GM18526 (cell line): ENCODE data around the gene SLC35E1.
A peak's percentile ranks its signal among the peaks of the same experiment; 100 is the strongest.

ENCODE experiments used
- POLR2A ChIP-seq: IDR thresholded peaks from 3 replicates; pipeline ENCODE4 v1.6.1; 2011; ENCODE audit not compliant: insufficient read length; ENCODE audit errors: extremely low read depth

The SLC35E1 gene

DNA sequence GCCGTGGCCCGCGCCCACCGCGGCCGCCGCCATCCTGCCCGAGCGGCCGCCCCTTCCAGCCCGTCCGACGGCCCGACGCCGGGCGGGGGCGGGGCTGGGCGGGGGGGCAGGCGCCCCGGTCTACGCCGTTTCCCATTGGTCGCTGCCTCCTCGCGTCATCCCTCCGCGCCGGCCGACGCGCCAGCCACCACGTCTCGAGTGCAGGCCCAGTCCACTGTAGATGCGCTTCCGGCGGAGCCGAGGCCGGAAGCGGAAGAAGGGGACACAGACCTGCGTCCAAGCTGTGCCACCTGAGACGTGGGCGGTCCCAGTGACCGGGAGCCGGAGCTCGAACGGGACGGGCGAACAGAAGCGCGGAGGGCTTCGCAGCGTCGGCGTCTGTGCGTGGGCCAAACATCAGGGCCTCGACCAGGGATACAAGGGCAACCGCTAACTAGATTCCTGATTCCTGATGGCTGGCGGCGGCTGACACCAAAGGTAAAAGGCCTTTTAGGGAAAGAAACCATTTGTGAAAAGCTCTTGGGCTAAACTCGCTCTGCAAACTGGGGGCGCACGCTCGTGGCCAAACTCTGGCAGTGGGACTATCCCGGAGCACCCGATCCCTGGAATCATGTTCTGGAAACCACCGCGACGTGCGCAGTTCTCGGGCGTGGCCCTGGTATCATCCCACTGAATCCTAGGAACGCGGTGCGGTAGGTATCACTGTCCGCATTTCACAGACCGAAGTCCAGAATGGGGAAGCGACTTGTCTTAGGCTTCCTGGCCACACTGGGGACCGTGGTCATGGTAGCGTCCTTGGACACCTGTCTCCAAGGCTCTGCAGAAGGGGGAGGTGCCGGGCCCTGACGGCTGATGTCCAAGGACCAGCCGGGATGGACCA, at the start of gene SLC35E1:
Gene SLC35E1, minus strand, starts transcription at position 84 of the 880 bp plus-strand sequence. Its CDS starts 51 bp downstream, at position 33.
- peak; percentile 88 for TF ChIP-seq POLR2A

DNA sequence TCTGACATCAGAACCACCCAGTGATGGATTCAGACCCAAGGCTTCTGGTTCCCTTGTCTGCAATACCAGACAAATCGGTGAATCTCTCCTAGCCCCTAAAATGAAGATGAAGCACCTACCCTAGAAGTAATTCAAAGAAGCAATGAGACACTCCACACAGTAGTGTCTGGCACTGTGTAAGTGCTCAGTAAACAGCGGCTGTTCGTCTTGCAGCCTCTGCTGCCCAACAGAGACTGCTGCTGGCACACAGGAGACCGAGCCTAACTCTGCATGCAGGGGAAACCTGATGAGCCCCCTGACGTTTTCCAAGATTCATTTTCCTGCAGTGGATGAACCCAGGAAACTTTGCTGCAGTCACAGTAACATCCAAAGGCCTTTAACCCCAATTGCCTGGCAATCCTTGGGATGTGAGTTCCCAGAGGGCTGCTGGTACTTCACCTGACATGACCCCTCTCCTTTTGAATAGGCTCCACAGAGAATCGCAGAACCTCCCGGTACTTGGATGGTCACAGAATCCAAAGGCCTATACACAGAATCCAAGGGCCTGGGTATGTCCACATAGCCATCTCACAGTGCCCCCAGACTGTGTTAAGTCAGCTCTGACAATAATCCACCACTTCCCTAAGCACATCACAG, 49.1 kb upstream of the SLC35E1 start:
- TF ChIP-seq POLR2A: no peak

DNA sequence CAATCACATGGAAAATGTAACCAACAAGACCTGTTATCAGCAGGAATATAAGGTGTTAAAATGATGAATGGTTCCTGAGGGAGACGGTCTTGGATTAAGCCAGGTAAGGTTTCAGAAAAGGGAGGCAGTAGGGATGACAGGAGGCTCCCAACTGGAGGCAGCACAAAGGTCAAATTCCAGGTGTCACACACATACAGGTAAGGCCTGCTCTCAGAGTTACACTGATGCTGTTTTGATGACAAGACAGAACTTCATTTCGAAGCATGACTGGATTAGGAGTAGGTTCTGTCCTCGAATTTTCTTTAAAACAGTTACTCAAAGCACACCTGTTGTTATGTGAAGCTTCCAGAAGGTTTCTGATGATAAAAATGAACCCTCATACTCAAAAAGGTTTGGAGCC, 48.4 kb upstream of the SLC35E1 start:
- no peak for TF ChIP-seq POLR2A

DNA sequence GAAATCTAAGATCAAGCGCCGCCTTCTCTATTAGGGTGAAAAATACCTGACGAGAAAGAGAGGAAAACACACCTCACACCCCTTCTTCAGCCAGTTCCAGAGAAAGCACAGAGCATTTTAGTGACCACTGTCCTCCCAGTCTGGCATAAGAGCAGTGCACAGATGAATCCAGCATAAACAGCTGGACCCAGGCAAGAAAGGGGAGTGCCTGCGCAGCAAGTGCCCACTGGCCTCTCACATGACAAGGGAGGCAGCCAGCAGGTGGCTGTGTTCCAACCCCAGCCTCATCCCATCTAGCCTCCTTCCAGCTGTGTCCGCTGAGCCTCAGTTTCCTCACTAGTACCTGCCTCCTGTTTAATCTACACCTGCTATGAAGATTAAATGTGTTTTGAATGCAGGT, 47.8 kb upstream of the SLC35E1 start:
- TF ChIP-seq POLR2A: no peak

DNA sequence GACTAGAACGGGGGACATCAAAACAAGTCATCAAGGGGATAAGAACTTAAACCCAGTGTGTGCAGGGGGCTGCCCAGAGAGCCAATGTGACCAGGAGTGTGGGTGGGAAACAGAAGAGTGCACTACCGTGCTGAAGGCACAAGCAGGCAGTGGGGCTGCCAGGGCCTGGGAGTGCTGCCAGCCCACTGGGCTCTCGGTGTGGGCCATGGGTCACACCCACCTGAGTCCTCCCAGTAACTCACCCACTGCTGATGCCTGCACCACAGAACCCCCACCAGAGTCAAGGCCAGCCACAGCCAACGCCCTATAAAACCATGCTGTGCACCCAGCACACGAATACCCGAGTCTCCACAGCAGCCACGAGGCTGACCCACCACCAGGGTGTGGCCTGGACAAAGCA, 47.2 kb upstream of the SLC35E1 start:
- no peak for TF ChIP-seq POLR2A

DNA sequence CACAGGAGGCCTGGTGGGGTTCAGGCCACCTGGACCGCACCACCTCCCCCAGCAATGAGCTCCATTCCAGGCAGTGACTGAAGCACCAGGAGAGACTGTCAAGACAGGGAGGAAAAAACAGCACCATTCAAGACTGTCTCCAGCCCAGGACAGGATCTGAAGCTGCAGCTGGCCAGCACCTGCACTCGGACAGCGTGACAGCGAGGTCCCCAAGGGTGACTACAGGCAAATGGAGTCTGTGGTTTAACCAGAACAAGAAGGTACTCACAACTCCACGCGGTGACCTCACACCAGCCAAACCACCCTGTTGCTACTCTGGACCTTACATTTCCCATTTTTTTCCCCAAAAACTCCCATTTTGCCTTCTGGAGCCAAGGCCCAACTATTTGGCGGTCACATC, 46.0 kb upstream of the SLC35E1 start:
- TF ChIP-seq POLR2A: no peak

DNA sequence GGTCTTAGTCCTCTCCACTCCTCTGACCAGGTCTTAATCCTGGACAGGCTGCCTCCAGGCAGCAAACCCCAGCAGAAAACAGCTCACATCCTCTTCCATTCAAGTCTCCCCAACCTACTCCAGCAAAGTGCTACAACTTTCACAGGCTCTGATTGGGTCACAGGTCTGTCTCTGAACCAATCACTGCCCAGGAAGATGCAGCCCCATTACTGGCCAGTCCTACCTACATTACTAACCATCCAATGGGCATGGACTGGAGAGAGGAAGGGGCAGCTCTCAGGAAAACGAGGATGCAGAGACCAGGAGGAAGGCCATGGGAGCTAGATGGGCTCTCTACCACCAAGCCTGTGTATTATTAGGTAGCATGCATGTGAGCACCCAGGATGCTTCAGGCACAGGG, 43.6 kb upstream of the SLC35E1 start:
- TF ChIP-seq POLR2A: no peak

DNA sequence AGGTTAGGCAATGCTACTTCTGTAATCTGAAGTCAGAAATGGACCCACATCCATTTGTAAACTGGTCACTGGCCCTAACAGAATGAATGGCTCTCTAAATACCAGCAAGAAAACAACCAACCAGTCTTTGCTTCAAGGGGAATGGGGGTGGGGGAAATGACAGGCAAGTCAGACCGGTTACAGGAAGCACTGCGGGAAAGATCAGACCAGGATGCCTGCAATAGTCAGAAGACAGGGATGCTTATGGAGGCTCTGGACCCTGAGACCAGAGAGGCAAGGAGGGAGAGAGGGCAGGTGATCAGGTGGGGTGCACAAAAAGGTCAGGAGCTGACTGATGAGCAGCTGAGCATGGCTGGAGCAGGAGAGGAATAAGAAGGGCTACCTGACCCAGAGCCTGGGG, 42.7 kb upstream of the SLC35E1 start:
- no peak for TF ChIP-seq POLR2A

DNA sequence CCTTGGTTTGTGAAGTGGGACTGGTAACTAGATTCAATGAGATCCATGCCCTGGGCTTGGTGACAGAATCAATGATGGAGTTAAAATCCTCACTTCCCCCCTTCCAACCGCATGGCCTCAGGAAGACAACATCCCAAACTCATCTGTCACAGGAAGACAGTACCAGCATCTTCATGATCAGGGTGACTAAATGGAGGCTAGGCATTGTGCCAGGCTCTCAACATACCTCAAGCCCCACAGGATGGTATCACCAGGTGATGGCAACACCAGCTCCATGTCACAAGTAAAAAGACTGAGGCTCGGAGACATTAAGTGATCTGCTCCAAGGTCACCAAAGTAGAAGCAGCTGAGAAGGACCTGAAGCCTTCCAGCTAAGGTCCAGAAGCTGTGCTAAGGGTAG, 41.6 kb upstream of the SLC35E1 start:
- TF ChIP-seq POLR2A: no peak

DNA sequence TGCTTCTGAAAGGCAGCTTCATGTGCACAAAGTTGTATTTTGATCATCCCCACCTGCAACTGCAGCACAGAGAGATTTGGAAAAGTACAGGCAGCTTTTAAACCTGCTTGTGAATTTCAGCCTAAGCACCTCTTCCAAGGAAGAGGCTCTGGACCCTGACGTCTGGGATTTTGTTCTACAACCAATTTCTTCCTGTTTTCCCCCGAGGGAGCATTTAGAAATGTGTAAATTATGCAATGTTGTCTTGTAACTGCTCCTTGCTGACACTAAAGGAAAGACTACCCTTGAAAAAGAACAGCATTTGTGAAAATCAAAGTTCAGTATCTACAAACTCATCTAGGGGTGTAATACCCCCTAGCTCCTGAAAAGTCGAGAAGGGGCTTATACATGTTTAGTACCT, 40.4 kb upstream of the SLC35E1 start:
- no peak for TF ChIP-seq POLR2A

DNA sequence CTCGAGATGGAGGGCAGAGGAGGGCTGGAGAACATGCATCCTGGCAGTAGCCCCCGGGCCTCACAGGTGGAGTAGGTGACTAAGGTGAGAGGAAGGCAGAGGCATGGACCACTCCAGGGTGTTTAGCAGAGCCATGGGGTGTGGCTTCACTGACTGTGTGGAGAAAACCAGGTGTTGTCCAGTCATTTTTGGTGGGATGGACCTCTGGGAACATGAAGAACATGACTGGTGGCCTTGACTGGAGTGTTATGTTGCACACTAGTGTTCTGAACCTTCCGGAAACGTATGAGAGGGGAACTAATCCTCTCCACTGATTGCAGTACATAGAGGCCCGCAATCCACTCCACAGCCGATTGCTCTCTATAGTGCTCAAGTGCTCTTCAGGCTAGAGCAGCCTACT, 38.9 kb upstream of the SLC35E1 start:
- TF ChIP-seq POLR2A: no peak

DNA sequence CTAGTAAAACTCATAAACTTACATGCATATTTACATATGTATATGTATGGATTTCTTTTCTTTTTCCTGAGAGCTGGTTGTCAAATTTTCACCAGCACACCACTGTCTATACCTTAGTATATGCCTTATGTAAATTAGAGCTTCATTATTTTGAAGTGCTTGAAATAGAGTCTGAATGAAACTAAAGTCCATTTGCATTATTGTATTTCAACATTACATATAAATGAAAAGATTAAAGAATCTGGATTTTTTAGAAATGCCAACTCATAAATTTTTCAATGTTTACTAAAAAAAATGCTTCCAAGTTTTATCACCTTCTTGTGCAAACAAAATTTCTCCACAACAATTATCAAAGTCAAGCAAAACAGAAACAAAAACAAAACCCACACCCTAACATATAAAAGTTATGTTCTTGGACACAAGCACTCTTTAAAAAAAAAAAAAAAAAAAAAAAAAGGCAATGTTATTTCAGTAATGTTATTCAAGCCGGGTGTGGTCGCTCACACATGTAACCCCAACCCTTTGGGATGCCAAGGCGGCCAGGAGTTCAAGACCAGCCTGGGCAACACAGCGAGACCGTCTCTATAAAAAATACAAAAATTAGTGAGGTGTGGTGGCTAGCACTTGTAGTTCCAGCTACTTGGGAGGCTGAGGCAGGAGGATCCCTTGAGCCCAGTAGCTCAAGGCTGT, 37.4 kb upstream of the SLC35E1 start:
- no peak for TF ChIP-seq POLR2A

DNA sequence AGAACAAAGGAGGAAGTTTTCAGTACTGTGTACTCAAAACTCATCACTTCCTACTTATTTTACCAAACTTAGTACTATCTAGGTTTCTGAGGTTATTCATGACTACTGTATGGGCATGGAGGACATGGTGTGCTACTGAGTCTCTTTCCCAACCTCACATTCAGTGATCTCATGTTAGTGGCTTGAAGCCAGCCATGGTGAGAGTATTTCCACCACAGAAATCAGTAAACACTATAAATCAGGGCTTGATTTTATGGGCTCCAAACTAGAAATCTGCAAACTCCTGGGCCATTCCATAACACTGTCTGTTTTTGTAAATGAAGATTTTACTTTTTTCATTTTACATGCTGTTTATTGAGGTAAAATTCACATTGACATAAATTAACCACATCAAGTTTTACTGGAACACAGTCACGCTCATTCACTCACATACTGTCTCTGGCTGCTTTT, 36.1 kb upstream of the SLC35E1 start:
- no peak for TF ChIP-seq POLR2A

DNA sequence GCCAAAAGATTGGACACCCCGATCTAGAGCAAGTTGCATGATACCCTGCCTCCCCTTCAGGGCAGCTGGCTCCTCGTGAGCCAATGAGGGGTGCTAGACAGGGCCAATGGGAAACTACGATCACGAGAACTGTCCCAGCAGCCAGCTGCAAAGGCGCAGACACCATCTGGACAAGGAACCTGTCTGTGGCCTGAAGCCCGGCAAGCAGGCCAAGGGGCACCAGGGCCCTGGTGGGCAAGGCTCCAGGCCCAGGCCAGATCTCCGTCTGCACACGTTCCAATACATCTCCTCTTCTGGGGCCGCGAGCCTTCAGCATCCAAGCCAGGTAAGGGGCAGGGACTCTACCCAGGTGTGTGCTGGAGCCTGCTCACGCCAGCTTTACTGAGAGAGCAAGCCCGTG, 35.6 kb upstream of the SLC35E1 start:
- TF ChIP-seq POLR2A: no peak

DNA sequence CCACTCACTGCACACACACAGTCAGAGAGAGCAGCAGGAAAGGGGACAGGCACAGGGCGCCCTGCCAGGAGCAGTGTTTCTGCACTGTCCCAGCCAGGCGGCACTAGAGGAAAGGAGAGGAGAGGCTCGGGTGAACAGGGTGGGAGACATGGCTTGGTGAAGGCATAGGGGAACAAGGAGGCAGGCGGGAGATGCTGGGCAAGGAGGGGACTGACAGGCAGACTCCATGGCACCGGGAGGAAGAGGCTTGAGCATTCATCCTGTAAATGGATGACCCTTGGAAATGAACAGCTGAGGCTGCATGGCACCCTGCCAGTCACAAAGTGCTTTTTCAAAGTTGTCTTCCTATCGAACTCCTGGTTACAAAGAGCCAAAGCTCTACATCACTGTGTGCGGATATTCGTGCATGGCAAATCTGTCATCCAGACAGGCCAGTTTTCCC, 33.4 kb upstream of the SLC35E1 start:
- no peak for TF ChIP-seq POLR2A

DNA sequence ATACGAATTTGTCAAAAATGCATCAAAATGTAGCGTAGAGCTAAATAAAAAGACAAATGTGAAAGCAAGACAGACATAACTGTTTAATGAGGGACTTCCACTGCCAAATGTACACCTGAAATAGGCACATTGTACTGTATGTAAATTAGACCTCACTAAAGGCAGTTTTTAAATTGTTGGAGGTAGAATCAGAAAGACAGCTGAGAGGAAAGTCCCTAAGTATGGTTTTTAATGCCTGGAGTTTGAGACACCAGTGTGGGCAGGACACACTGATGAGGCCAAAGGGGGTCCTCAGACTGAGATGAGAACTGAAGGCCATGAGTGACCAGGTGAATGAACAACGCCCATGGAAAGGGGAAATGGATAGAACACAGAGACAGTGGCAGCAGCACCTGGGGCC, 32.9 kb upstream of the SLC35E1 start:
- TF ChIP-seq POLR2A: no peak

DNA sequence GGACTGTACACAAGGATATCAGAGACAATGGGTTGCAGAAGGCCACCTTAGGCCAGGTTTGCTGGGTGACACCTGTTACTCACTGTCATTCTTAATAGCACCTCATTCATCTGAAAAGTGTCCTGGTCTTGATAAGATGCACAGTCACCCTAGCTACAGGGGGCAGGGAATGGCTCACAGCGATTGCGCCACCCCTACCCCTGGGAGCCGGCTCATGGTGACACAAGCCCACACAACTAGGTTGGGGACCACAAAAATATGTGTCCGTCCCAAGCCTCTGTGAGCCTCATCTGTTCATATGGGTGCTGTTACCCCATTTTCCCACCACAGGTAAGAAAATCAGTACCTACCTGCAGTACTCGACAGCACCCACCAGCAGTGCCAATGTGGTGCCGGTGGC, 32.4 kb upstream of the SLC35E1 start:
- no peak for TF ChIP-seq POLR2A

DNA sequence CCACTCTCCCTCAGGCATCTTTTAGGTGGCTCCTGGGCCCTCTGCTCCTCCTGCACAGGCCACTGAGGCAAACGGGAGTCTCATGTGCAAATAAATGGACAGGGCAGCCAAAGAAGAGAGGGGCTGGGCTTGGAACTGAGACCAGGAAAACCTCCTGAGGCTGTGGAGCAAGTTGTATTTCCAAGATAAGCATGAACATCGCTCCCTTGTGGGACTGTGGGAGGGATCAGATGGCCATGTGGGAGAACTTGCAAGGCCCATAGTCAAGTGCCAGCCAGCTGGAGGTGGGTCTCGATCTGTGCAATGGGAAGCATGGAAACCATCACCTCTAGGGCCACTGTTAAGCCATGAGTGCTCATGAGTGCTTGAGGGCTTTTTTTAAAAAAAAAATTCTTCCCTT, 30.9 kb upstream of the SLC35E1 start:
- TF ChIP-seq POLR2A: no peak
